Neural cell (in vitro differentiated cells): ENCODE measurements around the gene MICAL2. TPM values are rescaled to one million over a fixed set of nuclear protein-coding genes. Genes with fewer than 3 reads are reported as not detected.

Source experiments
- H2AFZ ChIP-seq: fragments of 200-600, 300-800 bp; sonication (generic), shearing (Covaris generic); 2 replicates; pipeline ENCODE4 v1.6.0; 2014; ENCODE audit warnings: low read depth, mild to moderate bottlenecking, antibody characterized with exemption, low read length, moderate library complexity
- H3F3A ChIP-seq: fragments of 200-600 bp; shearing (Covaris generic); 2 replicates; pipeline ENCODE4 v1.6.1; 2016; ENCODE audit warnings: mild to moderate bottlenecking, moderate library complexity, mixed read lengths, antibody characterized with exemption, low read length; ENCODE audit not compliant: insufficient read depth, poor library complexity, severe bottlenecking
- H3K27ac ChIP-seq: fragments of 200-600, 300-800 bp; sonication (generic), shearing (Covaris generic); 2 replicates; pipeline ENCODE4 v1.5.1; 2014; ENCODE audit warnings: mild to moderate bottlenecking, low read length, moderate library complexity
- H3K27me3 ChIP-seq: fragments of 300-800, 200-600 bp; sonication (generic), shearing (Covaris generic); 2 replicates; pipeline ENCODE4 v1.6.0; 2014; ENCODE audit warnings: mild to moderate bottlenecking, low read depth, low read length, moderate library complexity; ENCODE audit not compliant: insufficient read depth
- H3K36me3 ChIP-seq: fragments of 300-800, 200-600 bp; sonication (generic), shearing (Covaris generic); 2 replicates; pipeline ENCODE4 v1.5.1; 2014; ENCODE audit warnings: mild to moderate bottlenecking, antibody characterized with exemption, low read length, moderate library complexity; ENCODE audit not compliant: insufficient read depth
- H3K4me2 ChIP-seq: fragments of 300-800, 200-600 bp; sonication (generic), shearing (Covaris generic); 2 replicates; pipeline ENCODE4 v1.6.0; 2014; ENCODE audit warnings: mild to moderate bottlenecking, low read length
- H3K4me3 ChIP-seq: fragments of 300-800, 200-600 bp; sonication (generic), shearing (Covaris generic); 2 replicates; pipeline ENCODE4 v1.5.1; 2014; ENCODE audit warnings: mild to moderate bottlenecking, low read length, moderate library complexity
- H3K79me2 ChIP-seq: fragments of 200-600 bp; shearing (Covaris generic); replicated peaks from 2 replicates; pipeline ENCODE4 v1.6.0; 2014; ENCODE audit warnings: mild to moderate bottlenecking, low read length, moderate library complexity; ENCODE audit not compliant: insufficient read depth
- H3K9ac ChIP-seq: fragments of 300-800, 200-600 bp; sonication (generic), shearing (Covaris generic); 2 replicates; pipeline ENCODE4 v1.6.1; 2016; ENCODE audit warnings: mild to moderate bottlenecking, low read length, mixed read lengths
- H3K9me2 ChIP-seq: fragments of 200-600 bp; shearing (Covaris generic); 2 replicates; pipeline ENCODE4 v1.6.1; 2016; ENCODE audit warnings: mild to moderate bottlenecking, low read length, mixed read lengths; ENCODE audit not compliant: insufficient read depth
- H3K9me3 ChIP-seq: fragments of 200-600, 300-800 bp; sonication (generic), shearing (Covaris generic); 2 replicates; pipeline ENCODE4 v1.6.1; 2016; ENCODE audit warnings: mild to moderate bottlenecking, mixed run types, low read length, moderate library complexity, mixed read lengths
- H4K20me1 ChIP-seq: fragments of 200-600 bp; shearing (Covaris generic); 2 replicates; pipeline ENCODE4 v1.6.1; 2016; ENCODE audit warnings: mild to moderate bottlenecking, mixed run types; ENCODE audit not compliant: insufficient read depth
- EP300 ChIP-seq: fragments of 450-650 bp; conservative IDR thresholded peaks from 2 replicates; pipeline ENCODE4 v1.6.1; 2014; ENCODE audit warnings: antibody characterized with exemption, mild to moderate bottlenecking, moderate library complexity; ENCODE audit not compliant: poor library complexity, severe bottlenecking
- EZH2 ChIP-seq: fragments of 200-600, 300-800 bp; shearing (Covaris generic), sonication (generic); IDR thresholded peaks from 2 replicates; pipeline ENCODE4 v1.6.1; 2014; ENCODE audit warnings: antibody characterized with exemption, low read length, borderline replicate concordance, mild to moderate bottlenecking; ENCODE audit not compliant: insufficient read depth, poor library complexity, severe bottlenecking
- MXI1 ChIP-seq: fragments of 450-650 bp; conservative IDR thresholded peaks from 2 replicates; pipeline ENCODE4 v1.6.1; 2014; ENCODE audit warnings: antibody characterized with exemption, mild to moderate bottlenecking; ENCODE audit not compliant: poor library complexity, severe bottlenecking
- POLR2AphosphoS5 ChIP-seq: IDR thresholded peaks from 2 replicates; pipeline ENCODE4 v1.6.1; 2012
- RAD21 ChIP-seq: fragments of 450-650 bp; conservative IDR thresholded peaks from 2 replicates; pipeline ENCODE4 v1.6.1; 2014; ENCODE audit warnings: antibody characterized with exemption, mild to moderate bottlenecking, moderate library complexity
- SMC3 ChIP-seq: fragments of 450-650 bp; conservative IDR thresholded peaks from 2 replicates; pipeline ENCODE4 v1.6.1; 2014; ENCODE audit warnings: antibody characterized with exemption, mild to moderate bottlenecking, moderate library complexity; ENCODE audit not compliant: poor library complexity
- TAF1 ChIP-seq: IDR thresholded peaks from 2 replicates; pipeline ENCODE4 v1.6.1; 2012; ENCODE audit warnings: low read depth
- polyA plus RNA-seq: library from polyadenylated mRNA; depleted of rRNA; stranded (reverse); fragments of >200 nt; gene quantifications from 2 replicates; pipeline ENCODE4 v1.2.3, GENCODE V29; 2014
- TF ChIP-seq, protein P1 (sequence below): IDR thresholded peaks from 2 replicates; pipeline ENCODE4 v1.6.1; 2012; ENCODE audit warnings: borderline replicate concordance
- TF ChIP-seq, protein P2 (sequence below): fragments of 450-650 bp; IDR thresholded peaks from 2 replicates; pipeline ENCODE4 v1.5.1; 2014; ENCODE audit warnings: antibody characterized with exemption, mild to moderate bottlenecking, moderate library complexity; ENCODE audit not compliant: poor library complexity, severe bottlenecking

The MICAL2 gene
- polyA plus RNA-seq, 1 donor from 2014 or later: 2.2 TPM

DNA sequence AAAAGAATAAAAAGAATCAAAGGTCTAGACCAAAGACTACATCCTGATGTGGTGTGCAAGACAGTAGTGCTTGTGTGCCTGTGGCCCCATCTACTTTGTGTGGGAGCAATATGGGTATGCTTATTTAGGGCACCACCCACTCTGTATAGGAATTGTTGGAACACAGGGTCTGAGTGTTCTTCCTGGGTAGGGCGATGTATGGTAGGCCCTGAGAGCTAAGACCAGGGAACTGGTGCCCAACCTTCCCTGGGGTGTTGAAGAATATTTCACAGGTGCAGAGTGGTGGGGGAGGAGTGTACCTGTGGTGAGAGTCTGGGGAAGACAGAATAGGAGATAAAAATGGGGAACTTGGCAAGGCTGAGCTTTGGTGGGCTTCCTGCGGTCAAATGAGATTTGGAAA, 41.9 kb downstream of the MICAL2 start:
- Histone ChIP-seq H3K9me2 (no peaks in the 10 kb centered on the region), H3K27me3 (no peaks in the 10 kb centered on the region), H3K9me3 (no peaks in the 10 kb centered on the region), H3K4me3 (no peak overlapping the region), H3K36me3 (no peaks in the 10 kb centered on the region), H2AFZ (no peak overlapping the region), H3K9ac (no peak overlapping the region), H3K4me2 (no peak overlapping the region), H3F3A (no peaks in the 10 kb centered on the region), H3K27ac (no peak overlapping the region), H3K79me2 (no peaks in the 10 kb centered on the region), H4K20me1 (no peaks in the 10 kb centered on the region)
- TF ChIP-seq EP300 (no peak), MXI1 (no peak), SMC3 (no peak), EZH2 (no peak), TAF1 (no peak), POLR2AphosphoS5 (no peak), RAD21 (no peak)
- TF ChIP-seq, protein P1, sequence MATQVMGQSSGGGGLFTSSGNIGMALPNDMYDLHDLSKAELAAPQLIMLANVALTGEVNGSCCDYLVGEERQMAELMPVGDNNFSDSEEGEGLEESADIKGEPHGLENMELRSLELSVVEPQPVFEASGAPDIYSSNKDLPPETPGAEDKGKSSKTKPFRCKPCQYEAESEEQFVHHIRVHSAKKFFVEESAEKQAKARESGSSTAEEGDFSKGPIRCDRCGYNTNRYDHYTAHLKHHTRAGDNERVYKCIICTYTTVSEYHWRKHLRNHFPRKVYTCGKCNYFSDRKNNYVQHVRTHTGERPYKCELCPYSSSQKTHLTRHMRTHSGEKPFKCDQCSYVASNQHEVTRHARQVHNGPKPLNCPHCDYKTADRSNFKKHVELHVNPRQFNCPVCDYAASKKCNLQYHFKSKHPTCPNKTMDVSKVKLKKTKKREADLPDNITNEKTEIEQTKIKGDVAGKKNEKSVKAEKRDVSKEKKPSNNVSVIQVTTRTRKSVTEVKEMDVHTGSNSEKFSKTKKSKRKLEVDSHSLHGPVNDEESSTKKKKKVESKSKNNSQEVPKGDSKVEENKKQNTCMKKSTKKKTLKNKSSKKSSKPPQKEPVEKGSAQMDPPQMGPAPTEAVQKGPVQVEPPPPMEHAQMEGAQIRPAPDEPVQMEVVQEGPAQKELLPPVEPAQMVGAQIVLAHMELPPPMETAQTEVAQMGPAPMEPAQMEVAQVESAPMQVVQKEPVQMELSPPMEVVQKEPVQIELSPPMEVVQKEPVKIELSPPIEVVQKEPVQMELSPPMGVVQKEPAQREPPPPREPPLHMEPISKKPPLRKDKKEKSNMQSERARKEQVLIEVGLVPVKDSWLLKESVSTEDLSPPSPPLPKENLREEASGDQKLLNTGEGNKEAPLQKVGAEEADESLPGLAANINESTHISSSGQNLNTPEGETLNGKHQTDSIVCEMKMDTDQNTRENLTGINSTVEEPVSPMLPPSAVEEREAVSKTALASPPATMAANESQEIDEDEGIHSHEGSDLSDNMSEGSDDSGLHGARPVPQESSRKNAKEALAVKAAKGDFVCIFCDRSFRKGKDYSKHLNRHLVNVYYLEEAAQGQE: no peak
- TF ChIP-seq, protein P2, sequence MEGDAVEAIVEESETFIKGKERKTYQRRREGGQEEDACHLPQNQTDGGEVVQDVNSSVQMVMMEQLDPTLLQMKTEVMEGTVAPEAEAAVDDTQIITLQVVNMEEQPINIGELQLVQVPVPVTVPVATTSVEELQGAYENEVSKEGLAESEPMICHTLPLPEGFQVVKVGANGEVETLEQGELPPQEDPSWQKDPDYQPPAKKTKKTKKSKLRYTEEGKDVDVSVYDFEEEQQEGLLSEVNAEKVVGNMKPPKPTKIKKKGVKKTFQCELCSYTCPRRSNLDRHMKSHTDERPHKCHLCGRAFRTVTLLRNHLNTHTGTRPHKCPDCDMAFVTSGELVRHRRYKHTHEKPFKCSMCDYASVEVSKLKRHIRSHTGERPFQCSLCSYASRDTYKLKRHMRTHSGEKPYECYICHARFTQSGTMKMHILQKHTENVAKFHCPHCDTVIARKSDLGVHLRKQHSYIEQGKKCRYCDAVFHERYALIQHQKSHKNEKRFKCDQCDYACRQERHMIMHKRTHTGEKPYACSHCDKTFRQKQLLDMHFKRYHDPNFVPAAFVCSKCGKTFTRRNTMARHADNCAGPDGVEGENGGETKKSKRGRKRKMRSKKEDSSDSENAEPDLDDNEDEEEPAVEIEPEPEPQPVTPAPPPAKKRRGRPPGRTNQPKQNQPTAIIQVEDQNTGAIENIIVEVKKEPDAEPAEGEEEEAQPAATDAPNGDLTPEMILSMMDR: no peak

DNA sequence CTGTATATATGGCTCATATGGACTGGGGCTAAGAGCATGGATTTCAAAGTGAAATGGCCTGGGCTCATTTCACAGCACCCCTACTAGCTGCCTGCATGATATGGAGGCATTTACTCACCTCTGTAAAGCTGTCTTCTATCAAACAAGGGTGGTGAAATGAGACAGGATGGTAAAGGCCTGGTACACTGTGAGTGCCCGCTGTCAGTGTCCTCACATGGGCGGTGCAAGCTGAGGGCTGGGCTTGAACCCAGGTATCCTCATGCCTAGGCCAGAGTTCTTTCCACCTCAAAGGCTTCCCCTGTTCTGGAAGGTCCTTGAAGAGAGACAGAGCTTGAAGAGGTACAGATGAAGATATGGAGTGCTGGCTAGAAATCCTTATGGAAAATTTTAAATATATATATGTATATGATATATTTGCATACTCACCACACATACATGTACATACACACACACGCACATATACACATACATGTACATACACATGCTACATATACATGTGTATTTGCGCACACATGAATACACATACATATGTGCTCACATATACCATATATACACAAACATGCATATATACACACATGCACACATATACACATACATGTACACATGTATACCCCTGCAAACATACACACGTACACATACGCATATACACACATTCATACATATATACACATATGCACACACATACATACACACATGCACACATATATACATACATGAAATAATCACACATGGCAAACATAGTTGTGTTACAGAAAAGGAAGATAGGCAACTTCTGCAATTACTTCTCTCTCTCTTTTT, 44.7 kb downstream of the MICAL2 start:
- Histone ChIP-seq H3K27me3 (no peaks in the 10 kb centered on the region), H3K4me2 (no peak overlapping the region), H2AFZ (no peak overlapping the region), H3K27ac (no peak overlapping the region), H3F3A (no peaks in the 10 kb centered on the region), H3K79me2 (no peaks in the 10 kb centered on the region), H3K9me2 (no peaks in the 10 kb centered on the region), H3K9me3 (no peaks in the 10 kb centered on the region), H3K9ac (no peak overlapping the region), H3K36me3 (no peaks in the 10 kb centered on the region), H4K20me1 (no peaks in the 10 kb centered on the region), H3K4me3 (no peak overlapping the region)
- TF ChIP-seq, protein P2: no peak
- no peak for TF ChIP-seq TAF1
- no peak for TF ChIP-seq MXI1
- TF ChIP-seq POLR2AphosphoS5: no peak
- no peak for TF ChIP-seq SMC3
- TF ChIP-seq RAD21: no peak
- TF ChIP-seq, protein P1: no peak
- no peak for TF ChIP-seq EP300
- no peak for TF ChIP-seq EZH2
